Activated CD4-positive, alpha-beta T cell treated with anti-CD3 and anti-CD28 coated beads, Interleukin-2, amount 50 U/mL, for 24 hours (primary cell): ENCODE data around the gene LILRB1.
"Not testable (repeated sequence)": the region's sequence is repeated elsewhere in the genome, so short reads cannot be mapped to it uniquely, and the experiment has no call there.

ENCODE experiments used
- DNase-seq, 2 donors: peaks; one replicate each; pipeline ENCODE4 v3.0.0-alpha.2; 2020; ENCODE audit warnings: low read depth in 1 of 2, low spot score in 1 of 2

LILRB1 gene

DNA sequence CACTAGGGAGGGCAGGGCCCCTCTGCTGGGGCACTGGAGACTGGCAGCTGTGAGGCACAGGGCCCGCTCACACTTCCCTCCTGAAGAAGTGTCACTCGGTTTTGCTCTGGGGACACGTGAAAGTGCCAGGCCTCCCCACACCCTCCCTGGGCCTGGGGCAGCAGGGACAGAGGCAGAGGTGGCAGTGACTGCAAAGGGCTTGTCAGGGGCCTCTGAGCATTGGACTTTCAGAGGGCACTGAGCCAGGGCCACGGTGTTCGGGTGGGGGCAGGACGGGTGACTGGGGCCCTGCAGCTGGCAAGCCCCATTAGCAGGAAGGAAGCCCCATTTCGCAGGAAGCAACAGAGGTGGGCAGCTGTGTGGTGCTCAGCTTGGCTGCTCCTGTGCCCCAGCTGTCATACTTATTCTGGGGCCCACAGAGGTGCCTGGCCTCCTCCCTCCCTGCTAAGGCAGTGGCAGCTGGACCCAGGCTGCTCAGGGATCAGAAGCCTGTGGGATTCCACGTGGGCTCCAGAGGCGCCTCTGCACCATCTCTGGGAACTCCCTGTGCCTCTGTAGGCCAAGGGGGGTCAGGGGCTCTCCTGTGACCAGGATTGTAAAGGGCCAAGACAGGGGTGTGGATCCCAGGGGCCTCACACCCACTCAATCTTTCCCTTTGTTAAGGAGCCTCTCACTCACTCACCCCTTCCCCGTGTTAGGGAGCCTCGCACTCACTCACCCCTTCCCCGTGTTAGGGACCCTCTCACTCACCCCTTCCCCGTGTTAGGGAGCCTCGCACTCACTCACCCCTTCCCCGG is 5.2 kb upstream of the LILRB1 start:
- not testable (repeated sequence) for DNase-seq

DNA sequence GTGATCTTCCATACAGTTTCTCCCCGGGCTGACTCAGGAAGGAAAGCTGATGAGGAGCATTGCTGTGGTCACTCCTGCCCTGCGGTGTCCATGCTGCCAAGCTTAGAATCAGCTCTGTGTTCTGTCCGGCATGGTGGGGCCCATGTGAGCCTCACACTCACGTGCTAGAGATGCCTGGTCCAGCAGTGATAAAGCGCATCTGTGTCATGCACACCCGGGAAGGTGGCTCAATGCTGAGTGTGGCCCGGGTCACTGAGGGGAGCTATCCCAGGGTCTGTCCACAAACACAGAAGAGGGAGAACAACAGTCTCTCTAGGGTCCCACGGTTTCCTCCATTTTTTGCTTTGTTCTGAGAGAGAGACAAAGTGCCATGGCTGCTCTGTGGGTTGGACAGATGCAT is 3.5 kb upstream of the LILRB1 start:
- no peak for DNase-seq

- DNase-seq = not testable (repeated sequence)
Measured at GRCh38 chr19:54627912-54628311, 2.4 kb upstream of the LILRB1 start.

DNA sequence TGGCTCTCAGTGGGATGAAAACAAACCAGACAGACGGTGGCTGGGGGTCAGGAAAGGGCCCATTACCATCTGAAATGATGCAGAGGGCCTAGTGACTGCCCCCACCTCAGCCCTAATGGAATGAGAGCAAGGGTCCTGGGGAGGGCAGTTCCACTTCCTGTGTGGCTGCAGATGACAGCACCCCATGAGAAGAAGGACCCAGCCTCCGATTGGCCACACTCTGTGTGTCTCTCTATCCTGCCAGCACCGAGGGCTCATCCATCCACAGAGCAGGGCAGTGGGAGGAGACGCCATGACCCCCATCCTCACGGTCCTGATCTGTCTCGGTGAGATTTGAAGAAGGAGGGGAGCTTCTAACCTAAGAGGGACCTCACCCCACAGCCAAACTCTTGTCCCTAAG is 498 bp downstream of the LILRB1 start:
- DNase-seq = no peak

GRCh38 chr19:54631489-54632337 is 1.4 kb downstream of the LILRB1 start:
- not testable (repeated sequence) for DNase-seq

DNA sequence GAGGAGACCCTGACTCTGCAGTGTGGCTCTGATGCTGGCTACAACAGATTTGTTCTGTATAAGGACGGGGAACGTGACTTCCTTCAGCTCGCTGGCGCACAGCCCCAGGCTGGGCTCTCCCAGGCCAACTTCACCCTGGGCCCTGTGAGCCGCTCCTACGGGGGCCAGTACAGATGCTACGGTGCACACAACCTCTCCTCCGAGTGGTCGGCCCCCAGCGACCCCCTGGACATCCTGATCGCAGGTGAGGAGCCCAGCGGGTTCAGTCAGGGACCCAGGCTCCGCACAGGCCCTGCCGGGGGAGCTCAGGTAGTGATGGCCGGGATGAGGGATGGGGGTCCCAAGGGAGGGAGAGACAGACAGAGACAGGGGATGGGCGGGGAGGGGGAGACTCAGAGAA is 2.2 kb downstream of the LILRB1 start:
- not testable (repeated sequence) for DNase-seq

- no peak for DNase-seq
Measured at GRCh38 chr19:54633401-54633800, 3.1 kb downstream of the LILRB1 start.

DNA sequence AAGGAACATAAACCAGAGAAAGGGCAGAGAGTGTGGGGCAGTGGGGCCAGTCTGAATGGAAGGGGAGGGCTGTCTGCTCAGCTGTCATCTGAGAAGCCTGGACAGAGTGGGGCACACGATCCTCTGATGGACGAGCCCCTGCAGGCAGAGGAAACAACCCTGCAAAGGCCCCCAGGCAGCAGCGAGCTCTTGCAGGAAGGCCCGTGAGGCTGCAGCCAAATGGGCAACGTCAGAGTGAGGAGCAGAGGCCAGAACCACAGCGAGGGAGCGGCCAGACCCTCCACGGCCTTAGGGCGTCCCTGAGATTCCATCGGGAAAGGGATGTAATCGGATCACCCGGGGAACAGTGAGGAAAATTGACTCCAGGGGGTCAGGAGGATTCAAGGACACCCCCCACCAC is 5.8 kb downstream of the LILRB1 start:
- DNase-seq = not testable (repeated sequence)

- no peak for DNase-seq
Measured at GRCh38 chr19:54638683-54639082, 8.4 kb downstream of the LILRB1 start.

GRCh38 chr19:54642953-54643352 is 12.7 kb downstream of the LILRB1 start:
- not testable (repeated sequence) for DNase-seq

- not testable (repeated sequence) for DNase-seq
Measured at GRCh38 chr19:54643583-54643982, 13.3 kb downstream of the LILRB1 start.

- no peak for DNase-seq
Measured at GRCh38 chr19:54644056-54644455, 13.8 kb downstream of the LILRB1 start.

GRCh38 chr19:54646331-54646841 is 16.1 kb downstream of the LILRB1 start:
- no peak for DNase-seq

- no peak for DNase-seq
Measured at GRCh38 chr19:54648129-54648528, 17.8 kb downstream of the LILRB1 start.

- no peak for DNase-seq
Measured at GRCh38 chr19:54650108-54650655, 19.9 kb downstream of the LILRB1 start.

DNA sequence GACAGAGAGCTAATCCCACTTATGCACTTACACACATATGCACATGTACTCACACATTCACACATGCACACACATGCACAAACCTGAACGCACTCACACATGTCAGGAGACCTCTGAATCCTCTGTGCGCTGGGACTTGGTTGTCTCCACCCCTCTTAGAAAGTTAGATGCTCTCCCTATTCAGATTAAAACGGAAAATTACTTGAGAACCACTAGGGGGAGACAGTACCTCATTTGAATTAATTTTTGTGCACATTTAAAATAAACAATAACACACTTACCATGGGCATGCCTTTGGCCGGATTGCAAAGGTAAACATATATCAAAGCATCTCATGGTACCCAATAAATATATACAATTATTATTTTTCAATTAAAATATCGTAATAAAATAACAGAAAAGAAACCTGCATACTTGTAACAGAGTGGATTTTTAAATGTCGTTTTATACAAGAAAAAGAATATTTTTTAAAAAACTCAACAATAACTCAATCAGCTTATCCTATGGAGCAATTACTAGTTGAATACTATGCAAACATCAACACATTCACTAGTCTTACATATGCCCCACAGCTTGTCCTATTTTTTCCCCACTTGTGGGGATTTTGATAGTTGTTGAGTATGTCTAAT is 23.0 kb downstream of the LILRB1 start:
- DNase-seq = no peak

DNA sequence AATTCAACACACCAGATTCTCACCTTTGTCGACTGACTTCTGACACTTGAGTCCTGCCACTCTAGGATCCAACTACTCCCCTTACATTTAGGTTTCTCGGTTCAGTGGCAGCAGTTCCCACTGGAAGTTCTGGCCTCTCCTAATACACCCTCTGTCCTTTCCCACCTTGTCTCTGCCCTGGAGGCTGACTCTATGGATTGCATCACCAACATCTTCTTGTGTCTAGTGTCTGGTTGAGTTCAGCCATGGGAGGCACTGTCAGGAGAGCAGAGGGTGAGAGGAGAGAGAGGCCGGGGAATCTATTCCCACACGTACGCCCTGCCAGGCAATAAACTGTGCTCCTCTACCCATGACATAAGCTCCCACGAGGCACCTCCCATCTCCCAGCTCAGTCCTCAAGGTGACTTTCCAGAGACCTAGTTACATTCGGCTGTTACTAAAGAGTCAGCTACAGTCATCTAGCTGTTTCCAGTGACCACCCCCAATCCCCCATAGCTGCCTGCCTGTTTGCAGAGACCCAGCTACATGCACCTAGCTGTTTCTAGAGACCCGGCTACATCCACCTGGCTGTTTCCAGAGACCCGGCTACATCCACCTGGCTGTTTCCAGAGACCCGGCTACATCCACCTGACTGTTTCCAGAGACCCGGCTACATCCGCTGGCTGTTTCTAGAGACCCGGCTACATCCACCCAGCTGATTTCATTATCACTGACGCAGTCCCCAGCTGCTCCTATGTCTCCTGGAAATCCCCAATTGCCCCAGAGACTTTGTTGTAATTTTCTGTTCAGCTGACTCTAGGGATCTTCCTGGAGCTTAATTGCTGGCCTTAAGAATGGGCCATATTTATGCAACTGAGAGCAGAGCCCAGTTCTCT is 24.4 kb downstream of the LILRB1 start:
- DNase-seq = no peak

GRCh38 chr19:54659300-54659699 is 29.0 kb downstream of the LILRB1 start:
- no peak for DNase-seq

GRCh38 chr19:54660306-54660705 is 30.0 kb downstream of the LILRB1 start:
- no peak for DNase-seq

- no peak for DNase-seq
Measured at GRCh38 chr19:54660964-54661363, 30.7 kb downstream of the LILRB1 start.
